Measurements from ENCODE around the gene NAT9.

- TF ChIP-seq EP300 (IDR thresholded peaks at IDR 0.05), result no peak
- TF ChIP-seq CTCF (IDR thresholded peaks at IDR 0.05), result no peak
- no peak for TF ChIP-seq POLR2A (IDR thresholded peaks at IDR 0.05)
Measured at GRCh38 chr17:74815067-74815466, 38.9 kb upstream of the NAT9 start.
